Left lung (tissue), 10 donors: ENCODE measurements around the gene SULT1A1. TPM values are rescaled to one million over a fixed set of nuclear protein-coding genes. Genes with fewer than 3 reads are reported as not detected.

Experiments
- ATAC-seq: fragments of 200-7000 bp; cut with Tn5 transposase; one replicate; pipeline ENCODE4 v1.9.1; 2020; ENCODE audit warnings: moderate library complexity
- DNase-seq, 4 donors: peaks; one replicate each; pipeline ENCODE4 v3.0.0-alpha.2; 2013 to 2020
- H3K27ac ChIP-seq, 2 donors: fragments of 200-600 bp; sonication (generic) in 1 of 2; one replicate each; pipeline versions ENCODE4 v1.5.0 to v1.8.0; 2020 to 2021
- H3K27me3 ChIP-seq, 2 donors: fragments of 200-600 bp; sonication (generic) in 1 of 2; one replicate each; pipeline versions ENCODE4 v1.5.0 to v1.8.0; 2020 to 2021
- H3K36me3 ChIP-seq, 2 donors: fragments of 200-600 bp; sonication (generic) in 1 of 2; one replicate each; pipeline versions ENCODE4 v1.5.0 to v1.8.0; 2020 to 2021
- H3K4me1 ChIP-seq, 2 donors: fragments of 200-600 bp; one replicate each; pipeline ENCODE4 v1.8.0; 2021
- H3K4me3 ChIP-seq, 2 donors: fragments of 200-600 bp; sonication (generic) in 1 of 2; one replicate each; pipeline versions ENCODE4 v1.5.0 to v1.8.0; 2020 to 2021; ENCODE audit warnings: mild to moderate bottlenecking in 1 of 2
- H3K9me3 ChIP-seq, 2 donors: fragments of 200-600 bp; sonication (generic) in 1 of 2; one replicate each; pipeline versions ENCODE4 v1.5.0 to v1.8.0; 2020 to 2021
- CTCF ChIP-seq, 2 donors: fragments of 200-600 bp; sonication (generic) in 1 of 2; IDR thresholded peaks; one replicate each; pipeline versions ENCODE4 v1.5.0 to v1.8.0; 2021; ENCODE audit warnings: antibody characterized with exemption in 2 of 2
- intact Hi-C, 2 donors: fragments of 100-400 bp; cut with DNase I; formaldehyde crosslinking; loops; one replicate each; pipeline versions ENCODE4 v1.11.2 to v1.14.2; 2022
- polyA plus RNA-seq, 6 donors: library from polyadenylated mRNA; unstranded; fragments of 120-200 nt; gene quantifications; one replicate each; pipeline ENCODE4 v1.2.1, GENCODE V29; 2013; ENCODE audit not compliant: insufficient read length in 6 of 6
- total RNA-seq, 2 donors: library from RNA; stranded (reverse); fragmentation: NEBNext Ultra II Directional; extraction: Animal tissue kit (Norgen Biotek cat#: 25700); gene quantifications; one replicate each; pipeline ENCODE4 v1.2.1, GENCODE V29; 2021
- donor health status: DM: no; HTN: yes; CAD: no.
- donor health status: DM: no; HTN: no; CAD: no.

The SULT1A1 gene
- total and polyA plus RNA-seq, 8 donors = 21.8 to 68.6 (median 37.7) TPM

- ATAC-seq (no peak), DNase-seq (no peak)
- peaks cover 14 to 25% of the 10 kb centered on the region in 2 donors for H3K4me1 ChIP-seq
- no peak overlapping the region for H3K27ac ChIP-seq
- H3K36me3 ChIP-seq = peaks cover 0 to 5% of the 10 kb centered on the region in 2 donors
- no peak overlapping the region for H3K4me3 ChIP-seq
- intact Hi-C loops = no loop called here
- no peaks in the 10 kb centered on the region for H3K27me3 ChIP-seq
- H3K9me3 ChIP-seq = no peaks in the 10 kb centered on the region
- no peak for TF ChIP-seq CTCF (IDR thresholded peaks at IDR 0.05)
These were observed 34.3 kb downstream of the SULT1A1 start for GRCh38 chr16:28575446-28576109.

- intact Hi-C loops = no loop called here
- DNase-seq (no peak), ATAC-seq (no peak)
- Histone ChIP-seq H3K4me3 (no peak overlapping the region), H3K27ac (no peak overlapping the region), H3K9me3 (no peaks in the 10 kb centered on the region), H3K4me1 (peaks cover 14 to 25% of the 10 kb centered on the region in 2 donors), H3K27me3 (no peaks in the 10 kb centered on the region), H3K36me3 (no peaks in the 10 kb centered on the region)
- no peak for TF ChIP-seq CTCF (IDR thresholded peaks at IDR 0.05)
These were observed 34.9 kb downstream of the SULT1A1 start for GRCh38 chr16:28574925-28575324.

GRCh38 chr16:28573738-28574718 lies 35.8 kb downstream of the SULT1A1 start:
- DNase-seq (peak in 1 of 4 donors; percentile 36), ATAC-seq (peak; percentile 76)
- Histone ChIP-seq H3K36me3 (no peaks in the 10 kb centered on the region), H3K27ac (peak overlapping the region; percentile 3 to 59), H3K4me1 (peaks cover 14 to 25% of the 10 kb centered on the region in 2 donors), H3K4me3 (no peak overlapping the region), H3K27me3 (no peaks in the 10 kb centered on the region), H3K9me3 (no peaks in the 10 kb centered on the region)
- intact Hi-C loops = no loop called here
- no peak for TF ChIP-seq CTCF (IDR thresholded peaks at IDR 0.05)

- Histone ChIP-seq H3K4me1 (peaks cover 14 to 25% of the 10 kb centered on the region in 2 donors), H3K4me3 (no peak overlapping the region), H3K27me3 (no peaks in the 10 kb centered on the region), H3K9me3 (no peaks in the 10 kb centered on the region), H3K36me3 (no peaks in the 10 kb centered on the region), H3K27ac (peak overlapping the region in 1 of 2 donors; percentile 59)
- no peak for TF ChIP-seq CTCF (IDR thresholded peaks at IDR 0.05)
- DNase-seq (peak in 3 of 4 donors; percentile 39 to 65 (median 46)), ATAC-seq (peak; percentile 47)
- intact Hi-C loops = no loop called here
These were observed 36.9 kb downstream of the SULT1A1 start for GRCh38 chr16:28572696-28573510.
